HEK293 (cell line): Measurements from ENCODE around the gene PIK3C2B.

Experiments used
- CTCF ChIA-PET: fragments of 350-600 bp; formaldehyde crosslinking; extraction: SDS; loops from one replicate; lab custom pipeline; 2021; ENCODE audit warnings: antibody characterized with exemption; lab: Yijun Ruan, JAX
- POLR2A ChIA-PET: fragments of 300-600 bp; formaldehyde crosslinking; extraction: SDS; loops from one replicate; lab custom pipeline; 2020; ENCODE audit warnings: antibody characterized with exemption, inconsistent platforms; lab: Yijun Ruan, JAX
- H3K27ac ChIP-seq: fragments of 200-500 bp; sonication (Bioruptor generic); 2 replicates; pipeline ENCODE4 v1.5.1; 2014; ENCODE audit warnings: low read depth, low read length, control low read depth, inconsistent platforms; ENCODE audit errors: extremely low read depth
- H3K36me3 ChIP-seq, 2 experiments: fragments of 200-500 bp in 1 of 2; sonication (Bioruptor generic) in 1 of 2; 1 replicate in 1 of 2; 2 replicates in 1 of 2; pipeline ENCODE4 v1.5.1; 2014 to 2017; ENCODE audit warnings: inconsistent platforms in 2 of 2, low read length in 2 of 2; ENCODE audit not compliant: control insufficient read depth in 2 of 2, insufficient read depth in 1 of 2
- H3K4me1 ChIP-seq: fragments of 200-500 bp; sonication (Bioruptor generic); 2 replicates; pipeline ENCODE4 v1.5.1; 2014; ENCODE audit warnings: mild to moderate bottlenecking, low read length, inconsistent platforms; ENCODE audit not compliant: control insufficient read depth, insufficient read depth
- H3K4me3 ChIP-seq: 2 replicates; pipeline ENCODE4 v1.5.1; 2011; ENCODE audit warnings: low read depth, mild to moderate bottlenecking, control low read depth, low read length, moderate library complexity
- H3K9me3 ChIP-seq: fragments of 200-500 bp; sonication (Bioruptor generic); 2 replicates; pipeline ENCODE4 v1.5.1; 2014; ENCODE audit warnings: low read depth, low read length, inconsistent platforms; ENCODE audit not compliant: control insufficient read depth, insufficient read depth
- FEZF1 ChIP-seq: fragments of 450-650 bp; formaldehyde crosslinking; IDR thresholded peaks from 2 replicates; pipeline ENCODE4 v1.5.1; 2016; ENCODE audit warnings: missing biosample characterization, missing genetic modification characterization
- HOXC10 ChIP-seq: sonication (generic); formaldehyde crosslinking; IDR thresholded peaks from 2 replicates; pipeline ENCODE4 v1.8.1; 2023; ENCODE audit warnings: mild to moderate bottlenecking, missing genetic modification reagents
- KLF9 ChIP-seq: fragments of 450-650 bp; formaldehyde crosslinking; IDR thresholded peaks from 2 replicates; pipeline ENCODE4 v1.5.1; 2016; ENCODE audit warnings: missing biosample characterization, missing genetic modification characterization, low read depth
- PRDM1 ChIP-seq: fragments of 450-650 bp; formaldehyde crosslinking; IDR thresholded peaks from 2 replicates; pipeline ENCODE4; 2016; ENCODE audit warnings: missing biosample characterization, missing genetic modification characterization
- SCRT2 ChIP-seq: fragments of 450-650 bp; formaldehyde crosslinking; IDR thresholded peaks from 2 replicates; pipeline ENCODE4 v1.5.1; 2016; ENCODE audit warnings: missing biosample characterization, missing genetic modification characterization
- ZBTB7A ChIP-seq: fragments of 450-650 bp; formaldehyde crosslinking; IDR thresholded peaks from 2 replicates; pipeline ENCODE4 v1.5.1; 2016; ENCODE audit warnings: low read depth, missing biosample characterization, missing genetic modification characterization
- ZBTB8A ChIP-seq: fragments of 450-650 bp; formaldehyde crosslinking; IDR thresholded peaks from 2 replicates; pipeline ENCODE4 v1.5.1; 2016; ENCODE audit warnings: missing biosample characterization, missing genetic modification characterization
- ZNF112 ChIP-seq: fragments of 450-650 bp; formaldehyde crosslinking; IDR thresholded peaks from 2 replicates; pipeline ENCODE4 v1.5.0; 2017; ENCODE audit warnings: missing biosample characterization, missing genetic modification characterization
- ZNF140 ChIP-seq: fragments of 450-650 bp; formaldehyde crosslinking; IDR thresholded peaks from 2 replicates; pipeline ENCODE4 v1.5.1; 2016; ENCODE audit warnings: missing biosample characterization, missing genetic modification characterization
- ZNF280C ChIP-seq: fragments of 450-650 bp; formaldehyde crosslinking; IDR thresholded peaks from 2 replicates; pipeline ENCODE4 v1.5.1; 2016; ENCODE audit warnings: missing biosample characterization, missing genetic modification characterization
- ZNF280D ChIP-seq: fragments of 450-650 bp; formaldehyde crosslinking; IDR thresholded peaks from 2 replicates; pipeline ENCODE4 v1.5.1; 2016; ENCODE audit warnings: missing biosample characterization, missing genetic modification characterization
- ZNF366 ChIP-seq: fragments of 450-650 bp; formaldehyde crosslinking; conservative IDR thresholded peaks from 2 replicates; pipeline ENCODE4 v1.5.1; 2016; ENCODE audit warnings: missing biosample characterization, missing genetic modification characterization
- ZNF37A ChIP-seq: fragments of 450-650 bp; IDR thresholded peaks from 2 replicates; pipeline ENCODE4 v1.5.1; 2018; ENCODE audit warnings: missing biosample characterization, missing genetic modification characterization
- ZNF416 ChIP-seq: fragments of 450-650 bp; formaldehyde crosslinking; IDR thresholded peaks from 2 replicates; pipeline ENCODE4 v1.5.1; 2016; ENCODE audit warnings: missing biosample characterization, missing genetic modification characterization
- ZNF518A ChIP-seq: fragments of 450-650 bp; formaldehyde crosslinking; conservative IDR thresholded peaks from 2 replicates; pipeline ENCODE4 v1.5.1; 2016; ENCODE audit warnings: low read depth, missing biosample characterization, missing genetic modification characterization
- ZNF548 ChIP-seq: fragments of 450-650 bp; formaldehyde crosslinking; IDR thresholded peaks from 2 replicates; pipeline ENCODE4 v1.5.1; 2016; ENCODE audit warnings: missing biosample characterization, missing genetic modification characterization
- ZNF654 ChIP-seq: fragments of 450-650 bp; formaldehyde crosslinking; IDR thresholded peaks from 2 replicates; pipeline ENCODE4 v1.5.1; 2016; ENCODE audit warnings: low read depth, missing biosample characterization, missing genetic modification characterization
- ZNF677 ChIP-seq: fragments of 450-650 bp; IDR thresholded peaks from 2 replicates; pipeline ENCODE4 v1.5.0; 2018; ENCODE audit warnings: missing biosample characterization, mild to moderate bottlenecking, missing genetic modification characterization, moderate library complexity
- ZNF776 ChIP-seq: fragments of 450-650 bp; formaldehyde crosslinking; IDR thresholded peaks from 2 replicates; pipeline ENCODE4 v1.5.0; 2017; ENCODE audit warnings: missing biosample characterization, missing genetic modification characterization, borderline replicate concordance
- ZSCAN18 ChIP-seq: fragments of 450-650 bp; formaldehyde crosslinking; IDR thresholded peaks from 2 replicates; pipeline ENCODE4 v1.5.1; 2016; ENCODE audit warnings: missing biosample characterization, missing genetic modification characterization

PIK3C2B gene

GRCh38 chr1:204478921-204479320 lies 15.7 kb downstream of the PIK3C2B start:
- Histone ChIP-seq H3K36me3 (no peaks in the 10 kb centered on the region), H3K4me1 (no peaks in the 10 kb centered on the region; the same call in 1 of the 2 replicates), H3K9me3 (no peaks in the 10 kb centered on the region), H3K27ac (no peak overlapping the region), H3K4me3 (no peak overlapping the region)
- no peak for TF ChIP-seq KLF9 (tag by site-specific recombination)
- no peak for TF ChIP-seq SCRT2 (tag by site-specific recombination)
- TF ChIP-seq FEZF1 (tag by site-specific recombination), result no peak
- ChIA-PET POLR2A (interaction anchor here (1.1 to 3.4 kb wide), 2 partner anchors 10 to 14 kb away, joined by 3 to 16 read pairs; partner anchors contain the start of gene PIK3C2B), CTCF (interaction anchor here (1.0 to 3.8 kb wide), 10 partner anchors 9 to 328 kb away, joined by 3 to 25 read pairs (median 5); partner anchors contain the start of gene PIK3C2B)

GRCh38 chr1:204478172-204478899 lies 16.3 kb downstream of the PIK3C2B start:
- no peak for TF ChIP-seq ZNF776 (tag by site-specific recombination)
- TF ChIP-seq ZNF548 (tag by site-specific recombination), result no peak
- no peak for TF ChIP-seq ZBTB8A (tag by site-specific recombination)
- no peak for TF ChIP-seq ZNF416 (tag by site-specific recombination)
- no peak for TF ChIP-seq ZNF366 (tag by site-specific recombination)
- no peak for TF ChIP-seq ZSCAN18 (tag by site-specific recombination)
- TF ChIP-seq ZNF280C (tag by site-specific recombination), result no peak
- no peak for TF ChIP-seq SCRT2 (tag by site-specific recombination)
- TF ChIP-seq ZBTB7A (tag by site-specific recombination), result no peak
- TF ChIP-seq ZNF677 (tag by site-specific recombination), result no peak
- TF ChIP-seq ZNF280D, result no peak
- TF ChIP-seq PRDM1 (tag by site-specific recombination), result no peak
- TF ChIP-seq ZNF654 (tag by site-specific recombination), result no peak
- no peak for TF ChIP-seq HOXC10
- TF ChIP-seq ZNF37A (tag by site-specific recombination), result no peak
- TF ChIP-seq ZNF518A (tag by site-specific recombination), result no peak
- TF ChIP-seq ZNF112 (tag by site-specific recombination), result no peak
- no peak for TF ChIP-seq ZNF140
- CTCF ChIA-PET, result interaction anchor here (1.0 to 3.8 kb wide), 12 partner anchors 9 to 329 kb away, joined by 3 to 25 read pairs (median 5); partner anchors contain the start of gene PIK3C2B

More at GRCh38 chr1:204478172-204478899, 16.3 kb downstream of the PIK3C2B start:
- Histone ChIP-seq H3K4me3 (no peak overlapping the region), H3K27ac (no peak overlapping the region), H3K9me3 (no peaks in the 10 kb centered on the region), H3K36me3 (no peaks in the 10 kb centered on the region), H3K4me1 (no peaks in the 10 kb centered on the region; the same call in 1 of the 2 replicates)
- POLR2A ChIA-PET, result interaction anchor here (1.1 to 3.4 kb wide), 2 partner anchors 11 to 15 kb away, joined by 3 to 16 read pairs; partner anchors contain the start of gene PIK3C2B
